Ishikawa (cell line): ENCODE results near the gene B4GALNT1.

Experiments used
- CEBPB ChIP-seq: IDR thresholded peaks from 2 replicates; pipeline ENCODE4 v1.6.1; 2012
- CREB1 ChIP-seq: IDR thresholded peaks from 2 replicates; pipeline ENCODE4 v1.6.1; 2012; ENCODE audit warnings: low read depth
- EGR1 ChIP-seq: IDR thresholded peaks from 2 replicates; pipeline ENCODE4 v1.6.1; 2012
- EP300 ChIP-seq: IDR thresholded peaks from 2 replicates; pipeline ENCODE4 v1.6.1; 2012; ENCODE audit warnings: borderline replicate concordance
- FOXM1 ChIP-seq: IDR thresholded peaks from 2 replicates; pipeline ENCODE4 v1.6.1; 2012; ENCODE audit warnings: low read depth, borderline replicate concordance
- NFIC ChIP-seq: IDR thresholded peaks from 2 replicates; pipeline ENCODE4 v1.6.1; 2012
- RAD21 ChIP-seq: IDR thresholded peaks from 2 replicates; pipeline ENCODE4 v1.6.1; 2012; ENCODE audit warnings: low read depth
- REST ChIP-seq: IDR thresholded peaks from 2 replicates; pipeline ENCODE4 v1.6.1; 2012; ENCODE audit warnings: low read depth, mild to moderate bottlenecking
- TAF1 ChIP-seq: IDR thresholded peaks from 2 replicates; pipeline ENCODE4 v1.6.1; 2012; ENCODE audit warnings: low read depth, mild to moderate bottlenecking
- TCF12 ChIP-seq: IDR thresholded peaks from 2 replicates; pipeline ENCODE4 v1.6.1; 2012; ENCODE audit warnings: low read depth
- TEAD4 ChIP-seq: IDR thresholded peaks from 2 replicates; pipeline ENCODE4 v1.6.1; 2012
- USF1 ChIP-seq: IDR thresholded peaks from 2 replicates; pipeline ENCODE4 v1.6.1; 2012
- YY1 ChIP-seq: IDR thresholded peaks from 2 replicates; pipeline ENCODE4 v1.6.1; 2012; ENCODE audit warnings: low read depth
- ZBTB7A ChIP-seq: IDR thresholded peaks from 2 replicates; pipeline ENCODE4 v1.6.1; 2012; ENCODE audit warnings: low read depth
- TF ChIP-seq, protein P1 (sequence below): IDR thresholded peaks from 2 replicates; pipeline ENCODE4 v1.6.1; 2012

The B4GALNT1 gene

DNA sequence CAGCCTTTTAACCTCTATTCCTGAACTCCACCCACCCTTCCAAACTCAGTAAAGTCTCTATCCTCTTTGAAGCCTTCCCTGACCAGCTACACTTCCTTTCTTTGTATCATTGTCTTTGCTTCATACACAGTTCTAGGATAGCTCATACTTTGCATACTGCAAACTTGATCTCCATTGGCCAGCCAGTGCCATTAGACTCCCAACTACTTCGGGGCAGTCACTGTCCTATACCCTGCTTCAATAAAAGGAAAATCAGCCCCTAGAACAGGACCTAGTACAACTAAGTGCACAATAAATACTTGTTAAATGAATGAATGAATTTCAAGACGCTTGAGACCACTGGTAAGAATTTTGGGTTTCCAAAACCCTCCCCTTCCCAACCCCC is 42.5 kb downstream of the B4GALNT1 start:
- TF ChIP-seq REST (no peak), USF1 (no peak), EGR1 (no peak), TEAD4 (no peak), CEBPB (no peak), TAF1 (no peak), RAD21 (no peak), TCF12 (no peak)
- TF ChIP-seq, protein P1, sequence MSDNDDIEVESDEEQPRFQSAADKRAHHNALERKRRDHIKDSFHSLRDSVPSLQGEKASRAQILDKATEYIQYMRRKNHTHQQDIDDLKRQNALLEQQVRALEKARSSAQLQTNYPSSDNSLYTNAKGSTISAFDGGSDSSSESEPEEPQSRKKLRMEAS = no peak

GRCh38 chr12:57586832-57587429 is 46.1 kb downstream of the B4GALNT1 start:
- TF ChIP-seq CREB1 (no peak), EGR1 (no peak), USF1 (no peak), EP300 (no peak), ZBTB7A (no peak), REST (no peak), NFIC (no peak), TAF1 (no peak), RAD21 (no peak), FOXM1 (no peak), CEBPB (no peak), YY1 (no peak), TCF12 (no peak), TEAD4 (no peak)
- TF ChIP-seq, protein P1 = no peak

DNA sequence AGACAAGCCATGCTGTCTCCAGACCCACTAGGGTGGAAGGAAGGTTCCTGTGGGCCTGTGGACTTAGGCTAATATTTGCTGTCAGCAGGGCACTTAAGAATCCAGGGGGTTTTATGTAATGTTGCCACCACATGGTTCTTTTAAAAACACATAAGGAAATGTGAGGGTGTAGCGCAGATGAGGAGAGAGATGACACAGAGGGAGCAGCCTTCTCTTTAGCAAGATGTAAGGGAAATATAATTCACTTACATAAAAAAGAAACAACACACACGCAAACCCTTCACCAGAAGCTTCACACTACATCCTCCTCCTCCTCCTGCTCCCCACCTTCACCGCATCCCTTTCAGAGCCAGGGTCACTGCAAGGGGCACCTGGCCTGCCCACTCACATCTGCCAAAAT is 46.9 kb downstream of the B4GALNT1 start:
- TF ChIP-seq REST = no peak
- TF ChIP-seq RAD21 = no peak
- TF ChIP-seq, protein P1 = no peak
- TF ChIP-seq EP300 = no peak
- no peak for TF ChIP-seq CEBPB
- TF ChIP-seq CREB1 = no peak
- TF ChIP-seq EGR1 = no peak
- TF ChIP-seq FOXM1 = no peak
- TF ChIP-seq ZBTB7A = no peak
- TF ChIP-seq YY1 = no peak
- TF ChIP-seq USF1 = no peak
- no peak for TF ChIP-seq TAF1
- no peak for TF ChIP-seq TCF12
- no peak for TF ChIP-seq NFIC
- TF ChIP-seq TEAD4 = no peak

- TF ChIP-seq, protein P1 = no peak
- TF ChIP-seq USF1 (no peak), YY1 (no peak), ZBTB7A (no peak), CEBPB (no peak), REST (no peak), TAF1 (no peak), CREB1 (no peak), FOXM1 (no peak), TEAD4 (no peak), EP300 (no peak), NFIC (no peak), RAD21 (no peak), EGR1 (no peak), TCF12 (no peak)
Measured at GRCh38 chr12:57585156-57585555, 47.8 kb downstream of the B4GALNT1 start.
